SK-N-MC (cell line): ENCODE results near the gene TTC7B.

Experiments used
- EZH2 ChIP-seq: fragments of 200-600 bp; sonication (generic); IDR thresholded peaks from one replicate; pipeline ENCODE4 v1.6.1; 2017; ENCODE audit warnings: antibody characterized with exemption
- POLR2AphosphoS5 ChIP-seq: IDR thresholded peaks from 2 replicates; pipeline ENCODE4 v1.6.1; 2012; ENCODE audit warnings: mild to moderate bottlenecking, low read depth, low read length, borderline replicate concordance

DNA sequence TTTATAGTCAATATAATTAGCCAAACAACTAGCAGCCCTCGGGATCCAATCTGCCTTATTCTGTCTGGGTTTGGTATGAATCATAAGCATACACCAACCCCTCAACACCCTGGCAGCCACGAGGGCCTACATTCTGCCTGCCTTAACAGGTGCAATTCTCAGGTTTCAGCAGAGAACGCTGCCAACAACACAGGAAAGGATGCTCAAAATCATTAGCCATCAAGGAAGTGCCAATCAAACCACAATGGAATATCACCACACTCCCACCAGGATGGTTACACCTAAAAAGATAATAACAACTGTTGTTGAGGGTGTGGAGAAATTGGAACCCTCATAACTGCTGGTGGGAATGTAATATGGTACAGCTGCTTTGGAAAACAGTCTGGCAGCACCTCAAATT lies 122.8 kb downstream of the TTC7B start:
- TF ChIP-seq EZH2: no peak
- no peak for TF ChIP-seq POLR2AphosphoS5
